ENCODE results near the gene HIP1.
"Not testable (repeated sequence)": the region's sequence is repeated elsewhere in the genome, so short reads cannot be mapped to it uniquely, and the experiment has no call there.

Gene HIP1

GRCh38 chr7:75639071-75639885 lies 99.5 kb downstream of the HIP1 start:
- DNase-seq: peak; percentile 23

DNA sequence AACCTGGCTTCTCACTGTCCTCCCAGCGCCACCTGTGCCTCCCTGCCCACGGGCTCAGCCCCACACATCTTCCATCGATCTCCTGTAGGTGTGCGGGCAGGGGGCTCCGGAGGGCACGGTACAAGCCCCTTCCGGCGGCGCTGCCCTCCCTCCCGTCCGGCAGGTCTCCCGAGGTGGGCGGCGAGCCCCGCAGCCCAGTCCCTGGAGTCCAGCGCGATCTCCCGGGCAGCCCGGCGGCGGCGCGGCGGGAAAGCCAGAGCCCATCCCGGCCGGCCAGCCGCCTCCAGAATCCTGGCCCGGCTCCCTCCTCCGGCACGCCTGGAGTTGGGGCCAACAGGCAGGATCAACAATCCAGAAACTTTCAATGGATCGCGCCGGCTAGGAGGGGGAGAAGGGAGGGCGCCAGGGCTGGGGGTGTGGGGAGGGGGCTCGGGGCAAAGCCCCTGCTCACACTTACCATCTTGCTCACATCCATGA lies 100.1 kb downstream of the HIP1 start:
- DNase-seq: no peak

DNA sequence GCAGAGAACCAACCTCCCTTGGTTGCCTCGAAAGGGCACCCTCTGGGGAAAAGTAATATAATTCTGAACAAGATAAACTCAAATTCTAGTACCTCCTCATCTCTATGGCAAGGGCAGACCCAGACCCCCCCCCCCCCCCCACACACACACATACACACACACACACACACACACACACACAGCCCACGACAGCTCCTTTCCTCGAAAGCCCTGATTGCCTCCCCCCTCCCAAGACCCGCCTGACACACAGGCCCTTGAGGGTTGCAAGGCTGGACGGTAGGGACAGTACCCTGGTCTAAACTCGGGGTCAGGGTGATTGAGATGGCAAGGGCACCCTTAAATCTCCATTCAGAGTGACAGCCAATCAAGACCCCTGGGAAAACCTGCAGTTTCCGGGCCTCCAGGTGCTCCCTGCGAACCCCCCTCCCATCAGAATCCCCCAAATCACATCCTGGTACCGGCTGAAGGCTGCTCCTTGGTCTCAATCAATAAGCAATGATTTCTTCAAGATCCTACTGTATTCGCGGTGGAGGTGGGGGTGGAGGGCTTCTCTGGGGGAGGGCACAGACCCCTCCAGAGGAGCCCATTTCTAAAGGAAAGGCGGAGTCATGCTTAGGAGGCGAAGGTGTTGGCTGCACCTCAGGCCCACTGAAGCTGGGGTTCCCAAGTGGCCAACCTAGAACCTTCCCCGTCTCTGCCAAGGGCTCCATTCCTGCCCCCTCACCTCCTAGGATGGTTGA lies 100.7 kb downstream of the HIP1 start:
- DNase-seq: no peak

DNA sequence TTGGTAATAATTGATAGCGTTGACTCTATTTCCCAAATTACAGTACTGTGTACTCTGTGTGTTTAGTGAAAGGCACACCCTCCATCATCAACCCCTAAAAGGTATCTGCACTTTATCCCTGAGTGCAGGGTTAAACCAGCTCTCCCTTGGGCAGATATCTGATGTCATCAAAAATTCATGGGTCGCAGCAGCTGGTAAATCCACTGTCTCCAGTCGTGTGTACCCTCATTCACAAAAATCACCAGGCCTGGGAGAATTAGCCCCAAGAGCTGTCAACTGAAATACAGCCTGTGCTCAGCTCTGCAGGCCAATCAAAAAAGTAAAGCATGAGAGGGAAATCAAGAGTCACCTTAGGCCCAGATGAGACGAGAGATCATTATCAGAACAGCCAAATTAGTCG lies 103.7 kb downstream of the HIP1 start:
- DNase-seq: no peak

DNA sequence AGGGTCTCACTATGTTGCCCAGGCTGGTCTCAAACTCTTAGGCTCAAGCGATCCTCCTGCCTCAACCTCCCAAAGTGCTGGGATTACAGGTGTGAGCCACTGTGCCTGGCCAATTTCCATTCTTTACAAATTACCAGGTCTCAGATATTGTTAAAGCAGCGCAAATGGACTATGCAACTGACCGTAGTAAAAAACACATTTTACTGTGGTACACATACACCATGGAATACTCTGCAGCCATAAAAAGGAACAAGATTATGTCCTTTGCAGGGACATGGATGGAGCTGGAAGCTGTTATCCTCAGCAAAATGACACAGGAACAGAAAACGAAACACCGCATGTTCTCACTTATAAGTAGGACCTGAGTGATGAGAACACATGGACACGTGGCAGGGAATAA lies 106.2 kb downstream of the HIP1 start:
- DNase-seq: not testable (repeated sequence)

DNA sequence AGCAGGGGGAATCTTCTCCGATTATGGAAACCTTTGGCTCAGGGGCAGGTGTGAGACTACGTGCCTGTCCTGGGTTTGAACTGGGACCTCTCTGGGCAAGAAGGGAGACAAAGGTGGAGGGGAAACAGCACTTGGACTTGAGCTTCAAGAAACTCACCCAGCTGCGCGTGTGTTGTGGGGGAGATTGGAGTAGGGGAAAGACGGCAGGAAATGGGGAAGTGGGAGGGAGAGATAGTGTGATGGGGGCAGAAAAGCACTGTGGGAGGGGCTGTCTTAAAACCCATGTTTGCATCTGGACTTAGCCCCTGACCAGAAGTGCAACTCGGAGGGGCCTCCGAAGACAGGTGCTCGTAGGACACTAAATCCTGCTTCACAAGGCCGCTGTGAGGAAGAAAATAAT lies 107.0 kb downstream of the HIP1 start:
- DNase-seq: no peak

DNA sequence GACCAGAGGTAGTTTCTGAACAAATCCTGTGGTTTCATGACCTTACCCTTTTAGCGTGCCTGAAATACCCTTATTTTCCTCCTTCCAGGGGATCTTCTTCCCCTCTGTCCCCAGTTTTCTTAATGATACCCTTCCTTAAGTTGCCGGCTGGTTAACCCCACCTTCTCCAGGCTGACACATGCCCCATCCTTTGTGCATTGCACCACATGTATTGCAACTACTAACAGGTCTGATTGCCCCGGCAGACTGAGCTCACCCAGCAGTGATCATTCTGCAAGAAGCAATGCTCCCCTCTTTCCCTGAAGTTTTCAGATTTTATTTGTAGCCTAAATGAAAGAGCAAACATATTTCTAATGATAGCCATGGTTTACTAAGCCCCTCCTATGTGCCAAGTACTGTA lies 108.2 kb downstream of the HIP1 start:
- DNase-seq: no peak

GRCh38 chr7:75629044-75629443 lies 109.7 kb downstream of the HIP1 start:
- DNase-seq: no peak

DNA sequence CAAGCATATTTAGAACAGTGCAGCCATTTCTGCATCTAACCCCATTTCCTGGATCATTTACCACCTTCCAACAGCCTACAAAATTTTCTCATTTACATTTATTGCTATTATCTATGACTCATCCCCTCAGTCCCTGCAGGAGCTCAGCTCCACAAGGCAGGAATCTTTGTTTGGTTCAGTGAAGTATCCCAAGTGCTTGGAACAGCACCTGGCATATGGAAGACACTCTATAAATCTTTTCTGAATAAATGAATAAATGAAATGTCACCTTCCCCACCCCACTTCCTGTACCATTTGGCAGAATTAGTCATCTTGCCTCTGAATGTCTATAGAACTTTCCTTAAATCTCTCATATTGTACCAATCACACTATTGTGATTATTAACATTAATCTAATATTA lies 110.7 kb downstream of the HIP1 start:
- DNase-seq: no peak

GRCh38 chr7:75626954-75627353 lies 111.8 kb downstream of the HIP1 start:
- no peak for DNase-seq

- no peak for DNase-seq
Measured at GRCh38 chr7:75625868-75626267, 112.9 kb downstream of the HIP1 start.

GRCh38 chr7:75624134-75624832 lies 114.5 kb downstream of the HIP1 start:
- DNase-seq: peak; percentile 15

GRCh38 chr7:75623390-75624133 lies 115.2 kb downstream of the HIP1 start:
- no peak for DNase-seq

DNA sequence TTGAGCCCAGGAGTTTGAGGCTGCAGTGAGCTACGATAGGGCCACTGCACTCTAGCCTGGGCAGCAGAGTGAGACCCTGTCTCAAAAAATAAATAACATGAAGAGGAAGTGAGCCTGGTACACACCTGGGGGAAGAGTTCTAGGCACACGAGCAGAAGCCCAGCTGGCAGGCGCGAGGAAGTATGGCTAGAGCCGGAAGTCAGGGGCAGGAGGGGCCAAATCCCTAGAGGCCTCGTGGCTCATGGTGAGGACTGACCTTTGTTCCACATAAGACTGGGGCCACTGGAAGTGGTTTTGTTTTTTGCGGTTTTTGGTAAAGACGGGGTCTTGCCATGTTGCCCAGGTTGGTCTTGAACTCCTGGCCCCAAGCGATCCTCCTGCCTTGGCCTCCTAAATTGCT lies 117.6 kb downstream of the HIP1 start:
- DNase-seq: no peak

GRCh38 chr7:75619636-75620035 lies 119.1 kb downstream of the HIP1 start:
- DNase-seq: no peak

- DNase-seq: peak; percentile 68
Measured at GRCh38 chr7:75617634-75618234, 121.0 kb downstream of the HIP1 start.

- no peak for DNase-seq
Measured at GRCh38 chr7:75616421-75617167, 122.1 kb downstream of the HIP1 start.

DNA sequence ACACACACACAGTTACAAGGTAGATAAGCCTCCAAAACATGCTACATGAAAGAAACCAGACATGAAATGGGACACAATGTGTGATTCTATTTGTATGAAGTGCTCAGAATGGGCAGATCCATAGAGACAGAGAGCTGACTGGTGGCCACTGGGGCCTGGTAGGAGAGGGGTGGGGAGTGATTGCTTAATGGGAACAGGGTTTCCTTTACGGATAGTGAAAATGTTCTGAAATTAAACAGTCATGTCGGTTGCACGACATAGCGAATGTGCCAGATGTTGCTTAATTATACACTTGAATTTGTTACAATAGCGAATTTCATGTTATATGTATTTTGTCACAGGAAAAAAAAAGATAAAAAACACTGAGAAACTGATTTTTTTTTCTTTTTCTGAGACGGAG lies 124.3 kb downstream of the HIP1 start:
- no peak for DNase-seq

DNA sequence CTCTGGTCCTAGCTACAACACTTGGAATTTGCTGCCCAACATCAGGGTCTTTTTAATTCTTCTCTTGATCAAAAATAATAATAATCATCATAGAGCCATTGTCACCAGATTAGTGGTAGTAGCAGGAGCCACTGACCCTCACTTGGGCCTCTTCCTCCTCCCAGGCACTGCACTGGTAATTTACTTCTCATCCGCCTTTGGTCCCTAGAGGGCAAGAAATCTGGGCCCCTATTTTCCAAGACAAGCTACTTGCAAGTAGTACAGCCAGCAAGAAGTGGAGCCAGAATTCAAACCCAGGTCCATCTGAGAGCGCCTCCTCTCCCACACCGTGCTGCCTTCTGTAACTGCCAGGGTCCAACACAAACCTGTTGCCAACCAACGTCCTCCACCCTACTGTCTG lies 125.4 kb downstream of the HIP1 start:
- DNase-seq: no peak

DNA sequence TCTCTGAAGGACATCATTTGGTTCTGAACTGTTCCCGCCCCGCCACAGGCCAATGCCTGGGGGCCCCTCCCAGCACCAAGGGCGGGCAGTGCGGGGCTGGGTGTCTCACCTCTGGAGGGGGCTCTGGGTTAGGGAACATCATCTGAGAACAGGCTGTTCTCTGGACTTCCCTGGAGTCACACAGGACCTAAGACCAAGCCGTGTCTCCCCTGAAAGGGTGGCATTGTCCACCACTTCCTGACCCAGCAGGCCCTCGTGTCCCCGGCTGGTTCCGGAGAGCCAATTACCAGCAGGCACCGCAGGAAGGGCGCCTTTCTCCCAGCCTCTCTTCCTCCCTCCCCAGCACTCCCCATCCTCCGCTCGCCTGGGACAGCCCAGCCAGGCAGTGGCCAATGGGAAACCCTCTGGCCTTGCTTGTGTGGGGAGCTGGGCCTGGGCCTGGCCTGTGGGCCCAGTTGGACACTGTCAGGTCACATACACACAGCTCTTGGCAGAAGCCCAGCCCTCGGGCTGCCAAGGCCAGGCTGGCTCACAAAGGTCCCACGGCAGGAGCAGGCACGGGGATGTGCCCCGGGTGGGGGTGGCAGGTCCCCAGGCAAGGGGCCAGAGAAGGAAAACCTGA lies 127.1 kb downstream of the HIP1 start:
- no peak for DNase-seq

GRCh38 chr7:75609416-75609815 lies 129.3 kb downstream of the HIP1 start:
- not testable (repeated sequence) for DNase-seq

Measured in CD4-positive, alpha-beta T cell treated with Interleukin-4 for 4 hours (primary cell).